Measurements from ENCODE around the gene DSE. TPM values are rescaled to one million over a fixed set of nuclear protein-coding genes. Genes with fewer than 3 reads are reported as not detected.

DSE gene
- total RNA-seq, 1 experiment from 2014 or later: 38.5 TPM

GRCh38 chr6:116399287-116399686 is 28.5 kb downstream of the DSE start:
- Histone ChIP-seq H3K9ac (ENCODE audit: low read length) (no peak overlapping the region), H3K36me3 (ENCODE audit: control insufficient read depth in 1 of 2, insufficient read depth in 2 of 2, low read length in 2 of 2) (peaks cover 0 to 5% of the 10 kb centered on the region in 2 experiments; a peak in 1 of 4 replicates), H3K27ac (ENCODE audit: low read depth, low read length) (no peak overlapping the region), H3K9me2 (ENCODE audit: insufficient read depth) (no peaks in the 10 kb centered on the region), H2AFZ (ENCODE audit: low read depth, low read length, poor library complexity, severe bottlenecking) (no peak overlapping the region), H3K27me3 (ENCODE audit: insufficient read depth, low read length) (no peaks in the 10 kb centered on the region), H3K79me2 (ENCODE audit: insufficient read depth, low read length) (peaks cover 34% of the 10 kb centered on the region; the same call in 1 of the 2 replicates), H3K4me1 (ENCODE audit: control insufficient read depth in 1 of 2, insufficient read depth in 2 of 2, low read length in 2 of 2) (peaks cover 4 to 9% of the 10 kb centered on the region in 2 experiments; a peak in 2 of 4 replicates), H3K4me3 (replicated peaks in 1 of 2; ENCODE audit: low read depth in 1 of 2, low read length in 2 of 2) (no peak overlapping the region), H4K20me1 (ENCODE audit: insufficient read depth) (no peaks in the 10 kb centered on the region), H3K9me3 (ENCODE audit: control insufficient read depth in 1 of 2, insufficient read depth in 1 of 2, low read depth in 1 of 2, low read length in 2 of 2) (no peaks in the 10 kb centered on the region), H3K4me2 (ENCODE audit: low read length) (no peak overlapping the region)
- RAD21 ChIA-PET (ENCODE audit: low non-redundant PET in 1 of 2, low total read pairs in 2 of 2, uncharacterized antibody in 2 of 2, unreplicated experiment in 2 of 2): no interaction called here
- CTCF ChIA-PET: no interaction called here
- no peak for TF ChIP-seq CTCF (IDR thresholded peaks at IDR 0.05 in 2 of 3, conservative IDR thresholded peaks at IDR 0.05 in 1 of 3; ENCODE audit: borderline replicate concordance in 1 of 3, insufficient read depth in 1 of 3, low read depth in 2 of 3, low read length in 2 of 3)
- no peak for TF ChIP-seq ELF1 (IDR thresholded peaks at IDR 0.05; ENCODE audit: borderline replicate concordance, low read depth)
- no peak for TF ChIP-seq MAX (IDR thresholded peaks at IDR 0.05)
- no peak for TF ChIP-seq JUND (IDR thresholded peaks at IDR 0.05)
- TF ChIP-seq YY1 (IDR thresholded peaks at IDR 0.05; ENCODE audit: extremely low read depth, insufficient replicate concordance, low read depth, low read length): no peak
- no peak for TF ChIP-seq ZBTB33 (IDR thresholded peaks at IDR 0.05; ENCODE audit: extremely low read depth, insufficient replicate concordance, low read length)
- TF ChIP-seq POLR2A (IDR thresholded peaks at IDR 0.05; ENCODE audit: borderline replicate concordance, extremely low read depth, insufficient read depth, insufficient read length): no peak
- TF ChIP-seq ATF3 (IDR thresholded peaks at IDR 0.05): no peak
- no peak for TF ChIP-seq CBX3 (IDR thresholded peaks at IDR 0.05; ENCODE audit: low read depth)
- no peak for TF ChIP-seq SRF (IDR thresholded peaks at IDR 0.05; ENCODE audit: low read depth)
- TF ChIP-seq FOSL1 (IDR thresholded peaks at IDR 0.05; ENCODE audit: low read depth): no peak
- no peak for DNase-seq (ENCODE audit: low read depth, low spot score)
- intact Hi-C loops (cut with micrococcal nuclease): no loop called here
- no TSS peak for BruUV-seq (replicated peaks)
- POLR2A ChIA-PET: no interaction called here
- no peak for ATAC-seq
